ENCODE data around the gene MAPKAP1.

DNA sequence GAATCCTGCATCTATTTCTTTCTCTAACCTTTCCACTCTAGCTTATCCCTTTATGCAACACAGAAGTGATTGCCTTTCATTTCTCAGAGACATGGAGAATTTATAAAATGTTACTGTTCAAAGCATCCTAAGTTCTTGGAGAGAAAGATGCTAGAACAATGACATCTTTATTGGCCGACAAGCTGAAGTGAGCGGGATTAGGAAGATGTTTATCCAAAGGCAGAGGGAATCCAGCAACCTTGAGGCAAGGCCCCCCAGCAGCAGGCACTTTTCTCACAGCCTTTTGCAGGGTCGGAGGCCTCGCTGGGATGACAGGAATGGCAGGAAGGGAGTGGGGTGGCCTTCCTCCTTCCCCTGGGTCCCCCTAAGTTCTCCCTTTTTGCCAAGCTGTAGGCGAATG, 240.6 kb downstream of the MAPKAP1 start:
- TF ChIP-seq, protein P1, sequence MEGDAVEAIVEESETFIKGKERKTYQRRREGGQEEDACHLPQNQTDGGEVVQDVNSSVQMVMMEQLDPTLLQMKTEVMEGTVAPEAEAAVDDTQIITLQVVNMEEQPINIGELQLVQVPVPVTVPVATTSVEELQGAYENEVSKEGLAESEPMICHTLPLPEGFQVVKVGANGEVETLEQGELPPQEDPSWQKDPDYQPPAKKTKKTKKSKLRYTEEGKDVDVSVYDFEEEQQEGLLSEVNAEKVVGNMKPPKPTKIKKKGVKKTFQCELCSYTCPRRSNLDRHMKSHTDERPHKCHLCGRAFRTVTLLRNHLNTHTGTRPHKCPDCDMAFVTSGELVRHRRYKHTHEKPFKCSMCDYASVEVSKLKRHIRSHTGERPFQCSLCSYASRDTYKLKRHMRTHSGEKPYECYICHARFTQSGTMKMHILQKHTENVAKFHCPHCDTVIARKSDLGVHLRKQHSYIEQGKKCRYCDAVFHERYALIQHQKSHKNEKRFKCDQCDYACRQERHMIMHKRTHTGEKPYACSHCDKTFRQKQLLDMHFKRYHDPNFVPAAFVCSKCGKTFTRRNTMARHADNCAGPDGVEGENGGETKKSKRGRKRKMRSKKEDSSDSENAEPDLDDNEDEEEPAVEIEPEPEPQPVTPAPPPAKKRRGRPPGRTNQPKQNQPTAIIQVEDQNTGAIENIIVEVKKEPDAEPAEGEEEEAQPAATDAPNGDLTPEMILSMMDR (conservative IDR thresholded peaks at IDR 0.05 in 1 of 2, IDR thresholded peaks at IDR 0.05 in 1 of 2; ENCODE audit: extremely low read depth in 1 of 2, insufficient read depth in 1 of 2, low read depth in 1 of 2, low read length in 2 of 2): no peak
- no peak for TF ChIP-seq EZH2 (IDR thresholded peaks at IDR 0.05; ENCODE audit: borderline replicate concordance, low read length)

Data from mammary epithelial cell (primary cell).